Measurements from ENCODE around the gene ANO1.

- no peak for TF ChIP-seq POLR2A (IDR thresholded peaks at IDR 0.05; ENCODE audit: low read depth)
- TF ChIP-seq CTCF (IDR thresholded peaks at IDR 0.05) = no peak
- TF ChIP-seq EP300 (IDR thresholded peaks at IDR 0.05) = no peak
- TF ChIP-seq POLR2AphosphoS5 (IDR thresholded peaks at IDR 0.05) = no peak
Observed at GRCh38 chr11:70220920-70221319, 142.8 kb downstream of the ANO1 start.

Data from esophagus muscularis mucosa (tissue), 4 donors.